Measurements from ENCODE around the gene CALML4. TPM values are rescaled to one million over a fixed set of nuclear protein-coding genes. Genes with fewer than 3 reads are reported as not detected.
"Not testable (repeated sequence)": the region's sequence is repeated elsewhere in the genome, so short reads cannot be mapped to it uniquely, and the experiment has no call there.

Gene CALML4
- total RNA-seq, 1 experiment from 2014 or later: 7.0 TPM

- Histone ChIP-seq H3K36me3 (ENCODE audit: insufficient read depth, low read length) (no peaks in the 10 kb centered on the region), H3K9me2 (replicated peaks; ENCODE audit: insufficient read depth, low read length) (no peaks in the 10 kb centered on the region), H3K9ac (ENCODE audit: low read length) (no peak overlapping the region), H3K4me3 (ENCODE audit: low read length) (no peak overlapping the region), H3K27ac (ENCODE audit: low read length) (no peak overlapping the region), H3K4me2 (ENCODE audit: low read depth, low read length, poor library complexity, severe bottlenecking) (no peak overlapping the region), H3K4me1 (ENCODE audit: low read length) (peaks cover 3% of the 10 kb centered on the region), H2AFZ (ENCODE audit: low read length) (no peak overlapping the region), H3K79me2 (ENCODE audit: low read length) (peaks cover 4% of the 10 kb centered on the region), H3K27me3 (ENCODE audit: low read length) (no peaks in the 10 kb centered on the region), H3K9me3 (ENCODE audit: low read length) (no peaks in the 10 kb centered on the region), H4K20me1 (ENCODE audit: insufficient read depth, low read depth, low read length) (no peaks in the 10 kb centered on the region)
- no peak for DNase-seq
These were observed 1.6 kb downstream of the CALML4 start for GRCh38 chr15:68203486-68203885.

GRCh38 chr15:68202994-68203393 lies 2.1 kb downstream of the CALML4 start:
- not testable (repeated sequence) for H3K27me3 ChIP-seq (ENCODE audit: low read length); DNase-seq; H3K4me2 ChIP-seq (ENCODE audit: low read depth, low read length, poor library complexity, severe bottlenecking); H3K9me3 ChIP-seq (ENCODE audit: low read length); H2AFZ ChIP-seq (ENCODE audit: low read length); H3K4me3 ChIP-seq (ENCODE audit: low read length); H3K27ac ChIP-seq (ENCODE audit: low read length); H3K4me1 ChIP-seq (ENCODE audit: low read length); H3K36me3 ChIP-seq (ENCODE audit: insufficient read depth, low read length); H3K79me2 ChIP-seq (ENCODE audit: low read length); H4K20me1 ChIP-seq (ENCODE audit: insufficient read depth, low read depth, low read length); H3K9me2 ChIP-seq (replicated peaks; ENCODE audit: insufficient read depth, low read length); H3K9ac ChIP-seq (ENCODE audit: low read length)

GRCh38 chr15:68201879-68202261 lies 3.3 kb downstream of the CALML4 start:
- Histone ChIP-seq H4K20me1 (ENCODE audit: insufficient read depth, low read depth, low read length) (no peaks in the 10 kb centered on the region), H3K9me2 (replicated peaks; ENCODE audit: insufficient read depth, low read length) (no peaks in the 10 kb centered on the region), H3K9me3 (ENCODE audit: low read length) (no peaks in the 10 kb centered on the region), H3K4me1 (ENCODE audit: low read length) (no peaks in the 10 kb centered on the region), H3K4me2 (ENCODE audit: low read depth, low read length, poor library complexity, severe bottlenecking) (no peak overlapping the region), H3K9ac (ENCODE audit: low read length) (no peak overlapping the region), H3K27ac (ENCODE audit: low read length) (no peak overlapping the region), H3K4me3 (ENCODE audit: low read length) (no peak overlapping the region), H3K79me2 (ENCODE audit: low read length) (no peaks in the 10 kb centered on the region), H2AFZ (ENCODE audit: low read length) (no peak overlapping the region), H3K36me3 (ENCODE audit: insufficient read depth, low read length) (no peaks in the 10 kb centered on the region), H3K27me3 (ENCODE audit: low read length) (no peaks in the 10 kb centered on the region)
- no peak for DNase-seq

GRCh38 chr15:68201153-68201878 lies 3.8 kb downstream of the CALML4 start:
- Histone ChIP-seq H3K79me2 (ENCODE audit: low read length) (no peaks in the 10 kb centered on the region), H3K27me3 (ENCODE audit: low read length) (no peaks in the 10 kb centered on the region), H3K9me2 (replicated peaks; ENCODE audit: insufficient read depth, low read length) (no peaks in the 10 kb centered on the region), H3K36me3 (ENCODE audit: insufficient read depth, low read length) (no peaks in the 10 kb centered on the region), H3K27ac (ENCODE audit: low read length) (no peak overlapping the region), H3K4me1 (ENCODE audit: low read length) (no peaks in the 10 kb centered on the region), H2AFZ (ENCODE audit: low read length) (no peak overlapping the region), H3K9ac (ENCODE audit: low read length) (no peak overlapping the region), H4K20me1 (ENCODE audit: insufficient read depth, low read depth, low read length) (no peaks in the 10 kb centered on the region), H3K9me3 (ENCODE audit: low read length) (no peaks in the 10 kb centered on the region), H3K4me3 (ENCODE audit: low read length) (no peak overlapping the region), H3K4me2 (ENCODE audit: low read depth, low read length, poor library complexity, severe bottlenecking) (no peak overlapping the region)
- DNase-seq: no peak

GRCh38 chr15:68200016-68200861 lies 4.9 kb downstream of the CALML4 start:
- Histone ChIP-seq H3K4me1 (ENCODE audit: low read length) (no peaks in the 10 kb centered on the region), H3K79me2 (ENCODE audit: low read length) (no peaks in the 10 kb centered on the region), H3K36me3 (ENCODE audit: insufficient read depth, low read length) (peaks cover 2% of the 10 kb centered on the region; the same call in 1 of the 2 replicates), H3K4me3 (ENCODE audit: low read length) (no peak overlapping the region), H3K4me2 (ENCODE audit: low read depth, low read length, poor library complexity, severe bottlenecking) (no peak overlapping the region), H4K20me1 (ENCODE audit: insufficient read depth, low read depth, low read length) (no peaks in the 10 kb centered on the region), H3K9ac (ENCODE audit: low read length) (no peak overlapping the region), H2AFZ (ENCODE audit: low read length) (no peak overlapping the region), H3K27ac (ENCODE audit: low read length) (no peak overlapping the region), H3K27me3 (ENCODE audit: low read length) (no peaks in the 10 kb centered on the region), H3K9me2 (replicated peaks; ENCODE audit: insufficient read depth, low read length) (no peaks in the 10 kb centered on the region), H3K9me3 (ENCODE audit: low read length) (no peaks in the 10 kb centered on the region)
- DNase-seq: no peak

- no peak for DNase-seq
- Histone ChIP-seq H3K9ac (ENCODE audit: low read length) (no peak overlapping the region), H3K9me3 (ENCODE audit: low read length) (no peaks in the 10 kb centered on the region), H3K27ac (ENCODE audit: low read length) (no peak overlapping the region), H3K4me1 (ENCODE audit: low read length) (no peaks in the 10 kb centered on the region), H3K36me3 (ENCODE audit: insufficient read depth, low read length) (peaks cover 4% of the 10 kb centered on the region; the same call in 1 of the 2 replicates), H3K4me3 (ENCODE audit: low read length) (no peak overlapping the region), H3K79me2 (ENCODE audit: low read length) (no peaks in the 10 kb centered on the region), H4K20me1 (ENCODE audit: insufficient read depth, low read depth, low read length) (no peaks in the 10 kb centered on the region), H3K9me2 (replicated peaks; ENCODE audit: insufficient read depth, low read length) (no peaks in the 10 kb centered on the region), H2AFZ (ENCODE audit: low read length) (no peak overlapping the region), H3K4me2 (ENCODE audit: low read depth, low read length, poor library complexity, severe bottlenecking) (no peak overlapping the region), H3K27me3 (ENCODE audit: low read length) (no peaks in the 10 kb centered on the region)
These were observed 5.8 kb downstream of the CALML4 start for GRCh38 chr15:68199340-68199739.

- Histone ChIP-seq H3K9me3 (ENCODE audit: low read length) (no peaks in the 10 kb centered on the region), H3K27me3 (ENCODE audit: low read length) (no peaks in the 10 kb centered on the region), H3K79me2 (ENCODE audit: low read length) (no peaks in the 10 kb centered on the region), H3K4me2 (ENCODE audit: low read depth, low read length, poor library complexity, severe bottlenecking) (no peak overlapping the region), H3K4me3 (ENCODE audit: low read length) (no peak overlapping the region), H3K27ac (ENCODE audit: low read length) (no peak overlapping the region), H3K36me3 (ENCODE audit: insufficient read depth, low read length) (peaks cover 8% of the 10 kb centered on the region; the same call in 1 of the 2 replicates), H3K9me2 (replicated peaks; ENCODE audit: insufficient read depth, low read length) (no peaks in the 10 kb centered on the region), H3K9ac (ENCODE audit: low read length) (no peak overlapping the region), H4K20me1 (ENCODE audit: insufficient read depth, low read depth, low read length) (no peaks in the 10 kb centered on the region), H2AFZ (ENCODE audit: low read length) (no peak overlapping the region), H3K4me1 (ENCODE audit: low read length) (no peaks in the 10 kb centered on the region)
- no peak for DNase-seq
These were observed 7.3 kb downstream of the CALML4 start for GRCh38 chr15:68197661-68198437.

GRCh38 chr15:68197170-68197492 lies 8.0 kb downstream of the CALML4 start:
- no peak overlapping the region for H3K27ac ChIP-seq (ENCODE audit: low read length)
- no peaks in the 10 kb centered on the region for H3K9me2 ChIP-seq (replicated peaks; ENCODE audit: insufficient read depth, low read length)
- H3K4me2 ChIP-seq (ENCODE audit: low read depth, low read length, poor library complexity, severe bottlenecking): no peak overlapping the region
- no peak overlapping the region for H3K4me3 ChIP-seq (ENCODE audit: low read length)
- peaks cover 14% of the 10 kb centered on the region; the same call in 1 of the 2 replicates for H3K36me3 ChIP-seq (ENCODE audit: insufficient read depth, low read length)
- H3K4me1 ChIP-seq (ENCODE audit: low read length): no peaks in the 10 kb centered on the region
- no peaks in the 10 kb centered on the region for H3K9me3 ChIP-seq (ENCODE audit: low read length)
- H2AFZ ChIP-seq (ENCODE audit: low read length): no peak overlapping the region
- no peak for DNase-seq
- H3K9ac ChIP-seq (ENCODE audit: low read length): no peak overlapping the region
- H3K27me3 ChIP-seq (ENCODE audit: low read length): no peaks in the 10 kb centered on the region
- H4K20me1 ChIP-seq (ENCODE audit: insufficient read depth, low read depth, low read length): no peaks in the 10 kb centered on the region
- no peaks in the 10 kb centered on the region for H3K79me2 ChIP-seq (ENCODE audit: low read length)

Measured in Karpas-422 (cell line).